SK-N-SH treated with all-trans-retinoic acid at 6 μM for 48 hours (cell line): ENCODE measurements around the gene RPS5.

ENCODE experiments used
- ATAC-seq: fragments of 200-7000 bp; cut with Tn5 transposase; 3 replicates; pipeline ENCODE4 v1.9.1; 2020; ENCODE audit warnings: mild to moderate bottlenecking, moderate library complexity
- ARNTL ChIP-seq: fragments of 450-650 bp; formaldehyde crosslinking; IDR thresholded peaks from 2 replicates; pipeline ENCODE4 v1.5.0; 2020; ENCODE audit warnings: low read depth, mild to moderate bottlenecking, moderate library complexity, borderline replicate concordance
- BACH2 ChIP-seq: fragments of 250-450 bp; sonication (Bioruptor Pico); IDR thresholded peaks from 2 replicates; pipeline ENCODE4 v1.9.0; 2021; ENCODE audit warnings: mild to moderate bottlenecking, borderline replicate concordance
- CSDC2 ChIP-seq: fragments of 250-450 bp; sonication (Bioruptor Pico); IDR thresholded peaks from 2 replicates; pipeline ENCODE4 v1.5.0; 2020; ENCODE audit warnings: mild to moderate bottlenecking, moderate library complexity
- CSRNP3 ChIP-seq: fragments of 250-450 bp; sonication (Bioruptor Pico); IDR thresholded peaks from 2 replicates; pipeline ENCODE4 v1.5.1; 2021; ENCODE audit warnings: mild to moderate bottlenecking, moderate library complexity
- ESRRG ChIP-seq: fragments of 250-450 bp; sonication (Bioruptor Pico); IDR thresholded peaks from 2 replicates; pipeline ENCODE4 v1.6.1; 2021; ENCODE audit warnings: mild to moderate bottlenecking
- GLIS3 ChIP-seq: fragments of 250-450 bp; sonication (Bioruptor Pico); IDR thresholded peaks from 2 replicates; pipeline ENCODE4 v1.5.0; 2020; ENCODE audit warnings: mild to moderate bottlenecking, moderate library complexity
- OSR1 ChIP-seq: fragments of 250-450 bp; sonication (Bioruptor Pico); IDR thresholded peaks from 2 replicates; pipeline ENCODE4 v1.8.0; 2022; ENCODE audit warnings: moderate library complexity, mild to moderate bottlenecking, inconsistent platforms
- PATZ1 ChIP-seq: fragments of 250-450 bp; sonication (Bioruptor Pico); IDR thresholded peaks from 2 replicates; pipeline ENCODE4 v1.8.0; 2020; ENCODE audit warnings: mild to moderate bottlenecking, moderate library complexity, borderline replicate concordance
- PPARA ChIP-seq: fragments of 250-450 bp; sonication (Bioruptor Pico); IDR thresholded peaks from 2 replicates; pipeline ENCODE4 v1.5.0; 2020; ENCODE audit warnings: mild to moderate bottlenecking, borderline replicate concordance
- RARB ChIP-seq: fragments of 250-450 bp; sonication (Bioruptor Pico); IDR thresholded peaks from 2 replicates; pipeline ENCODE4 v1.8.0; 2021; ENCODE audit warnings: mild to moderate bottlenecking, moderate library complexity
- SNAI2 ChIP-seq: fragments of 250-450 bp; sonication (Bioruptor Pico); IDR thresholded peaks from 2 replicates; pipeline ENCODE4 v1.5.0; 2020; ENCODE audit warnings: mild to moderate bottlenecking, moderate library complexity
- TOX ChIP-seq: fragments of 250-450 bp; sonication (Bioruptor Pico); IDR thresholded peaks from 2 replicates; pipeline ENCODE4 v1.8.0; 2021; ENCODE audit warnings: mild to moderate bottlenecking, moderate library complexity, borderline replicate concordance
- TSHZ2 ChIP-seq: fragments of 250-450 bp; sonication (Bioruptor Pico); IDR thresholded peaks from 2 replicates; pipeline ENCODE4 v1.5.0; 2020; ENCODE audit warnings: mild to moderate bottlenecking, moderate library complexity
- ZC3H10 ChIP-seq: fragments of 250-450 bp; sonication (Bioruptor Pico); IDR thresholded peaks from 2 replicates; pipeline ENCODE4 v1.5.1; 2021; ENCODE audit warnings: mild to moderate bottlenecking, moderate library complexity
- ZFP3 ChIP-seq: fragments of 250-450 bp; sonication (Bioruptor Pico); IDR thresholded peaks from 2 replicates; pipeline ENCODE4 v1.5.0; 2020; ENCODE audit warnings: mild to moderate bottlenecking, moderate library complexity
- ZNF565 ChIP-seq: fragments of 450-650 bp; formaldehyde crosslinking; conservative IDR thresholded peaks from 2 replicates; pipeline ENCODE4 v1.5.0; 2020; ENCODE audit warnings: low read depth, mild to moderate bottlenecking, moderate library complexity
- ZNF70 ChIP-seq: fragments of 450-650 bp; formaldehyde crosslinking; IDR thresholded peaks from 2 replicates; pipeline ENCODE4 v1.5.0; 2020; ENCODE audit warnings: mild to moderate bottlenecking, moderate library complexity
- ZNF8 ChIP-seq: fragments of 450-650 bp; formaldehyde crosslinking; IDR thresholded peaks from 2 replicates; pipeline ENCODE4 v1.5.0; 2020; ENCODE audit warnings: mild to moderate bottlenecking, moderate library complexity
- TF ChIP-seq, protein P1 (sequence below): fragments of 250-450 bp; sonication (Bioruptor Pico); IDR thresholded peaks from 2 replicates; pipeline ENCODE4 v1.5.1; 2020; ENCODE audit warnings: low read depth, mild to moderate bottlenecking, moderate library complexity
- TF ChIP-seq, protein P2 (sequence below): fragments of 250-450 bp; sonication (Bioruptor Pico); IDR thresholded peaks from 2 replicates; pipeline ENCODE4 v1.8.0; 2021; ENCODE audit warnings: low read depth, mild to moderate bottlenecking, moderate library complexity, borderline replicate concordance

Gene RPS5

GRCh38 chr19:58368561-58369360, 18.3 kb upstream of the RPS5 start:
- TF ChIP-seq PPARA (CRISPR knock-in tag): no peak
- no peak for TF ChIP-seq CSRNP3 (CRISPR knock-in tag)
- no peak for TF ChIP-seq ZNF8
- TF ChIP-seq TSHZ2 (CRISPR knock-in tag): no peak
- no peak for TF ChIP-seq SNAI2 (CRISPR knock-in tag)
- TF ChIP-seq RARB (CRISPR knock-in tag): no peak
- TF ChIP-seq ZC3H10 (CRISPR knock-in tag): no peak
- no peak for TF ChIP-seq GLIS3 (CRISPR knock-in tag)
- TF ChIP-seq OSR1: no peak
- TF ChIP-seq ZFP3 (CRISPR knock-in tag): no peak
- no peak for TF ChIP-seq BACH2
- TF ChIP-seq ARNTL (CRISPR knock-in tag): no peak
- TF ChIP-seq, protein P1, sequence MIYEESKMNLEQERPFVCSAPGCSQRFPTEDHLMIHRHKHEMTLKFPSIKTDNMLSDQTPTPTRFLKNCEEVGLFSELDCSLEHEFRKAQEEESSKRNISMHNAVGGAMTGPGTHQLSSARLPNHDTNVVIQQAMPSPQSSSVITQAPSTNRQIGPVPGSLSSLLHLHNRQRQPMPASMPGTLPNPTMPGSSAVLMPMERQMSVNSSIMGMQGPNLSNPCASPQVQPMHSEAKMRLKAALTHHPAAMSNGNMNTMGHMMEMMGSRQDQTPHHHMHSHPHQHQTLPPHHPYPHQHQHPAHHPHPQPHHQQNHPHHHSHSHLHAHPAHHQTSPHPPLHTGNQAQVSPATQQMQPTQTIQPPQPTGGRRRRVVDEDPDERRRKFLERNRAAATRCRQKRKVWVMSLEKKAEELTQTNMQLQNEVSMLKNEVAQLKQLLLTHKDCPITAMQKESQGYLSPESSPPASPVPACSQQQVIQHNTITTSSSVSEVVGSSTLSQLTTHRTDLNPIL: no peak
- no peak for TF ChIP-seq ZNF565
- no peak for TF ChIP-seq PATZ1 (CRISPR knock-in tag)
- TF ChIP-seq ZNF70: no peak
- no peak for TF ChIP-seq TOX (CRISPR knock-in tag)
- no peak for TF ChIP-seq CSDC2
- TF ChIP-seq ESRRG (CRISPR knock-in tag): no peak
- TF ChIP-seq, all 23 proteins: peak for 0

DNA sequence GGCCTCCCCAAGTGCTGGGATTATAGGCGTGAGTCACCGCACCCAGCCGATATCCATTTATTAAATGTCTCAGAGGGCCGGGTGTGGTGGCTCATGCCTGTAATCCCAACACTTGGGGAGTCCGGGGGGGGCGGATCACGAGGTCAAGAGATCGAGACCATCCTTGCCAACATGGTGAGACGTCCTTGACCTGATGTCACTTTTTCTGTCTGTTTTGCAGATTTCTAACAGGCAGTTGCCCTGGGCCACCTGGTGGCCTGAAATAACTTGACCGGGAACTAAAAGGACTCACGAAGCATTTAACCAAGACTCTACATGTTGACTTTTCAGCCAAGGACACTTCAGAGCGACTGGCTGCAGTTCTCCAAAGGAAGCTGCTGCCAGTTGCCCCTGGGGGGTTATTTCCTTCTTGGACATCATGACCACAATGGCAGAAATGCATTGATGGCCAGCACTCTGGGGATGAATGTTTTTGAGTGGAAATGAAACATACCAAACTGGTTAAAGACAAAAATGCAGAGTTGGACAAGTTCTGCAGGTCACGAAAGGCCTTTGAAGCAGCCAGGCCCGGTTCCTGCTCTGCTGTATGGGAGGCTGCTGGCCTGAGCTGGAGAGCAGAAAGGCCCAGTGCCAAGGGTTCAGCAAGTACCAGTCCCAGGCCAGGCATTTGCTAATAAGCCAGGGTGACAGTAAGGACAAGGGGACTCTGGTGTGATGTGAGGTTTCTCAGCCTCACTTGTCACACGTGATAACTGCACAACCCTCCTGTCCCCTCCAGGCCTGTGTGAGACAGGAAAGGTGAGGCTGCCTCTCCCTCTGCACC, 14.5 kb upstream of the RPS5 start:
- ATAC-seq: no peak
- TF ChIP-seq ARNTL (CRISPR knock-in tag) (no peak), ZC3H10 (CRISPR knock-in tag) (no peak), ZNF8 (no peak), OSR1 (no peak), ZNF565 (no peak), ZNF70 (no peak), ZFP3 (CRISPR knock-in tag) (no peak), RARB (CRISPR knock-in tag) (no peak), CSDC2 (no peak)
- TF ChIP-seq, protein P1: no peak
- TF ChIP-seq, protein P2, sequence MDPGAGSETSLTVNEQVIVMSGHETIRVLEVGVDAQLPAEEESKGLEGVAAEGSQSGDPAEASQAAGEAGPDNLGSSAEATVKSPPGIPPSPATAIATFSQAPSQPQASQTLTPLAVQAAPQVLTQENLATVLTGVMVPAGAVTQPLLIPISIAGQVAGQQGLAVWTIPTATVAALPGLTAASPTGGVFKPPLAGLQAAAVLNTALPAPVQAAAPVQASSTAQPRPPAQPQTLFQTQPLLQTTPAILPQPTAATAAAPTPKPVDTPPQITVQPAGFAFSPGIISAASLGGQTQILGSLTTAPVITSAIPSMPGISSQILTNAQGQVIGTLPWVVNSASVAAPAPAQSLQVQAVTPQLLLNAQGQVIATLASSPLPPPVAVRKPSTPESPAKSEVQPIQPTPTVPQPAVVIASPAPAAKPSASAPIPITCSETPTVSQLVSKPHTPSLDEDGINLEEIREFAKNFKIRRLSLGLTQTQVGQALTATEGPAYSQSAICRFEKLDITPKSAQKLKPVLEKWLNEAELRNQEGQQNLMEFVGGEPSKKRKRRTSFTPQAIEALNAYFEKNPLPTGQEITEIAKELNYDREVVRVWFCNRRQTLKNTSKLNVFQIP (CRISPR knock-in tag): no peak

More at GRCh38 chr19:58368561-58369360, 18.3 kb upstream of the RPS5 start:
- ATAC-seq: no peak
